Hepatocyte (in vitro differentiated cells): ENCODE data around the gene ZNF253. TPM values are rescaled to one million over a fixed set of nuclear protein-coding genes. Genes with fewer than 3 reads are reported as not detected.

Experiments used
- DNase-seq: peaks from one replicate; pipeline ENCODE4 v3.0.0-alpha.2; 2016; ENCODE audit warnings: low spot score
- H2AFZ ChIP-seq: fragments of 200-600 bp; sonication (generic); 2 replicates; pipeline ENCODE4 v1.6.0; 2016; ENCODE audit warnings: antibody characterized with exemption, mild to moderate bottlenecking
- H3K27ac ChIP-seq: fragments of 200-600 bp; sonication (generic); 2 replicates; pipeline ENCODE4 v1.5.1; 2016; ENCODE audit warnings: mild to moderate bottlenecking
- H3K27me3 ChIP-seq: fragments of 200-600 bp; sonication (generic); 2 replicates; pipeline ENCODE4 v1.6.1; 2016
- H3K36me3 ChIP-seq: fragments of 200-600 bp; sonication (generic); replicated peaks from 2 replicates; pipeline ENCODE4 v1.5.1; 2016; ENCODE audit warnings: low read depth; ENCODE audit not compliant: insufficient read depth
- H3K4me1 ChIP-seq: fragments of 200-600 bp; sonication (generic); 2 replicates; pipeline ENCODE4 v1.5.1; 2016; ENCODE audit warnings: mild to moderate bottlenecking, moderate library complexity; ENCODE audit not compliant: insufficient read depth
- H3K4me2 ChIP-seq: fragments of 200-600 bp; sonication (generic); 2 replicates; pipeline ENCODE4 v1.6.0; 2016
- H3K4me3 ChIP-seq: fragments of 200-600 bp; sonication (generic); 2 replicates; pipeline ENCODE4 v1.5.1; 2016; ENCODE audit warnings: mild to moderate bottlenecking
- H3K79me2 ChIP-seq: fragments of 200-600 bp; sonication (generic); 2 replicates; pipeline ENCODE4 v1.6.0; 2017; ENCODE audit warnings: mild to moderate bottlenecking
- H3K9me2 ChIP-seq: fragments of 200-600 bp; sonication (generic); replicated peaks from 2 replicates; pipeline ENCODE4 v1.6.0; 2017; ENCODE audit warnings: mild to moderate bottlenecking; ENCODE audit not compliant: insufficient read depth
- H3K9me3 ChIP-seq: fragments of 200-600 bp; sonication (generic); 2 replicates; pipeline ENCODE4 v1.5.1; 2016; ENCODE audit warnings: low read depth, mild to moderate bottlenecking
- H4K20me1 ChIP-seq: fragments of 200-600 bp; sonication (generic); 2 replicates; pipeline ENCODE4 v1.6.0; 2016; ENCODE audit warnings: mild to moderate bottlenecking; ENCODE audit not compliant: insufficient read depth, poor library complexity, severe bottlenecking
- EZH2 ChIP-seq: fragments of 200-600 bp; sonication (generic); IDR thresholded peaks from 2 replicates; pipeline ENCODE4 v1.6.1; 2016; ENCODE audit warnings: antibody characterized with exemption, mild to moderate bottlenecking, borderline replicate concordance
- EZH2phosphoT487 ChIP-seq: fragments of 200-600 bp; sonication (generic); IDR thresholded peaks from one replicate; pipeline ENCODE4 v1.6.1; 2018; ENCODE audit warnings: antibody characterized with exemption, mild to moderate bottlenecking, low read depth, moderate library complexity; ENCODE audit not compliant: unreplicated experiment, severe bottlenecking
- WGBS: methylation state at CpG from one replicate; pipeline ENCODE4 v1.1.6; 2016; ENCODE audit warnings: low lambda C conversion rate; ENCODE audit errors: missing lambda C conversion rate; 5-methylcytosine and 5-hydroxymethylcytosine counted together
- polyA plus RNA-seq: library from polyadenylated mRNA; unstranded; fragments of >200 nt; fragmentation: Nextera tagmentation; extraction: Ambion mirVana; gene quantifications from 2 replicates; pipeline ENCODE4 v1.2.1, GENCODE V29; 2016
- total RNA-seq: library from RNA; depleted of rRNA; stranded (reverse); fragments of >200 nt; gene quantifications from 2 replicates; pipeline ENCODE4 v1.2.3, GENCODE V29; 2014
- TF ChIP-seq, protein P1 (sequence below): fragments of 200-600 bp; sonication (generic); IDR thresholded peaks from 2 replicates; pipeline ENCODE4 v1.5.1; 2016; ENCODE audit warnings: antibody characterized with exemption, mild to moderate bottlenecking; ENCODE audit not compliant: poor library complexity

The ZNF253 gene
- total and polyA plus RNA-seq, 2 experiments from 2014 or later, result 5.0 to 12.3 TPM

DNA sequence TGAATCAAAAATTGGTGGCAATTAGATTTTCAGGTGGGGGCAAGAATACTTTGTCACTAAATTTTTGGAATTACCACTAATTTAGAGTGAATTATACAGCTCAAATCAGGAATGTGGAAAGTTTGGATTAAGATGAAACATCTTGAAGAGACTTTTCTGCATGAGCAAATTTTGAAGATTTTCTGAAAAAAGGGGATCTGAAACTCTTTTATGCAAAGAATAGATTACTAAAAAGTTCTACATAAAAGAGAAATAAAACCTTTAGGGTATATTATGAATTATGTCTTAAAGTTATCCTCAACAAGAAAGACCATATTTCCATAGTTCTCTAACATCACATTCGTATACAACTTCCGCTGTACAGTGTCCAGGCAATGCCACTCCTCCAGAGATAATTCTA, 71.7 kb downstream of the ZNF253 start:
- Histone ChIP-seq H3K27ac (no peak overlapping the region), H3K9me3 (peaks cover 37% of the 10 kb centered on the region), H3K27me3 (no peaks in the 10 kb centered on the region), H3K9me2 (no peaks in the 10 kb centered on the region), H2AFZ (no peak overlapping the region), H4K20me1 (no peaks in the 10 kb centered on the region), H3K36me3 (peaks cover 21% of the 10 kb centered on the region), H3K79me2 (no peaks in the 10 kb centered on the region), H3K4me1 (no peaks in the 10 kb centered on the region), H3K4me3 (no peak overlapping the region), H3K4me2 (no peak overlapping the region)
- no peak for DNase-seq
- no peak for TF ChIP-seq EZH2phosphoT487
- TF ChIP-seq EZH2, result no peak
- TF ChIP-seq, protein P1, sequence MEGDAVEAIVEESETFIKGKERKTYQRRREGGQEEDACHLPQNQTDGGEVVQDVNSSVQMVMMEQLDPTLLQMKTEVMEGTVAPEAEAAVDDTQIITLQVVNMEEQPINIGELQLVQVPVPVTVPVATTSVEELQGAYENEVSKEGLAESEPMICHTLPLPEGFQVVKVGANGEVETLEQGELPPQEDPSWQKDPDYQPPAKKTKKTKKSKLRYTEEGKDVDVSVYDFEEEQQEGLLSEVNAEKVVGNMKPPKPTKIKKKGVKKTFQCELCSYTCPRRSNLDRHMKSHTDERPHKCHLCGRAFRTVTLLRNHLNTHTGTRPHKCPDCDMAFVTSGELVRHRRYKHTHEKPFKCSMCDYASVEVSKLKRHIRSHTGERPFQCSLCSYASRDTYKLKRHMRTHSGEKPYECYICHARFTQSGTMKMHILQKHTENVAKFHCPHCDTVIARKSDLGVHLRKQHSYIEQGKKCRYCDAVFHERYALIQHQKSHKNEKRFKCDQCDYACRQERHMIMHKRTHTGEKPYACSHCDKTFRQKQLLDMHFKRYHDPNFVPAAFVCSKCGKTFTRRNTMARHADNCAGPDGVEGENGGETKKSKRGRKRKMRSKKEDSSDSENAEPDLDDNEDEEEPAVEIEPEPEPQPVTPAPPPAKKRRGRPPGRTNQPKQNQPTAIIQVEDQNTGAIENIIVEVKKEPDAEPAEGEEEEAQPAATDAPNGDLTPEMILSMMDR, result no peak
- 96% methylated on average over 2 of the region's 2 CpGs for WGBS

DNA sequence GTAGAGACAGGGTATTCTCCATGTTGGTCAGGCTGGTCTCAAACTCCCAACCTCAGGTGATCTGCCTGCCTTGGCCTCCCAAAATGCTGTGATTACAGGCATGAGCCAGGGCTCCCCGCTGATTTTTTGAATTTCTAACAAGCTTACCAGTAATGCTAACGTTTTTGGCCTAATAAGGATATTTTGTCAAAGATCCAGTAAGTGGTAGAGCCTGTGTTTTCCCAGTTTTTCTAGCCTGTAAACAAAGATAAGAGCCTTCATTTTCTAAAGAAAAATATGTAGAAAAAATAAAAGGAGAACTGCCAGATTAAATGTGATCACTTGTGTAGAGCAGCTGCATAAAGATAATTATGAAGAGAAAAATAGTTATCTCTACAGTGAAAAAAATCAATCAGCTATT, 72.8 kb downstream of the ZNF253 start:
- Histone ChIP-seq H3K9me3 (peaks cover 26% of the 10 kb centered on the region), H3K27me3 (no peaks in the 10 kb centered on the region), H2AFZ (no peak overlapping the region), H3K27ac (no peak overlapping the region), H4K20me1 (no peaks in the 10 kb centered on the region), H3K4me1 (no peaks in the 10 kb centered on the region), H3K79me2 (no peaks in the 10 kb centered on the region), H3K4me2 (no peak overlapping the region), H3K9me2 (no peaks in the 10 kb centered on the region), H3K4me3 (no peak overlapping the region), H3K36me3 (peaks cover 14% of the 10 kb centered on the region)
- DNase-seq, result no peak
- TF ChIP-seq, protein P1, result no peak
- TF ChIP-seq EZH2 (no peak), EZH2phosphoT487 (no peak)
- 30% methylated on average over 2 of the region's 2 CpGs for WGBS

DNA sequence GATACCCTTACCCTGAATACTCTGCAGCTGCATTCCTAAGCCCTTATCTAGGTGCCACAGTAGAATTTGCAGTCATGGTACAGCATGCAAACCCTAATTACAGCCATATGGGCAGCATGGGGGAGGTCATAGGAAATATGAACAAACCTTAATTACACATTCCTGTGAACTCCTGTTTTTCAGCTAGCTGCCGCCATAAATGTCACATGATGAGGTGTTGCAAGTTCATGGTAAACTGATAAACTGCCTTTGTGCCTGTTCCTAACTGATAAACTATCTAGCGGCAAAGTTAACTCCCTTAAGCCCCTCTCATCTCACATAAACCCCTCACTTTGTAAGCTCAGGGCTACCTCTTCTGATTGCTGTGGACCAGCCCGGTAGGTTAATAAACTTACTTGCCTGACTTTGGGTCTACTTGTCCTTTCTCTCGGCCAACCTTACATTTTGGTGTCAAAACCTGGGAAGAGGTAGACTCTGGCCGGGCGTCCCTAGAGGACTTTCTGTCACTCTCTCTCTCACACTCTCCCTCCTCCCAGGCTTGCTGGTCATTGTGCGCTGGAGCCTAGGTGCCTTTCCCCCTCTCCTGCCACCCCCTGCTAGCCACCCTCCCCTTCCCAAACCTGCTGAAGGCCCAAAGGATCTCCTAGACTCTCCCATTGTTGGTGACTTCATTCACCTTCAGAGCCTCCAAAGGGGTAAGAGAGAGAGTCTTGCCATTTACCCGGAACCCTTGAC, 78.3 kb downstream of the ZNF253 start:
- H3K4me1 ChIP-seq, result no peaks in the 10 kb centered on the region
- 69% methylated on average over 8 of the region's 8 CpGs for WGBS
- H3K9me3 ChIP-seq, result no peaks in the 10 kb centered on the region
- no peak overlapping the region for H3K27ac ChIP-seq
- H3K36me3 ChIP-seq, result no peaks in the 10 kb centered on the region
- H3K79me2 ChIP-seq, result no peaks in the 10 kb centered on the region
- no peaks in the 10 kb centered on the region for H3K9me2 ChIP-seq
- H3K4me2 ChIP-seq, result no peak overlapping the region
- H3K4me3 ChIP-seq, result no peak overlapping the region
- no peaks in the 10 kb centered on the region for H4K20me1 ChIP-seq
- no peak for DNase-seq
- no peak for TF ChIP-seq EZH2phosphoT487
- TF ChIP-seq, protein P1, result no peak
- TF ChIP-seq EZH2, result no peak
- H3K27me3 ChIP-seq, result no peaks in the 10 kb centered on the region
- H2AFZ ChIP-seq, result no peak overlapping the region

Other genes starting within 250 kb of the ZNF253 start
- gene PBX4, start 247.2 kb upstream of the ZNF253 start, total RNA-seq, result 0.64 and 3.2 TPM in 2 replicates
- gene PBX4, start 247.2 kb upstream of the ZNF253 start, polyA plus RNA-seq, result 2.5 and 4.3 TPM in 2 replicates
- 11.5 and 20.1 TPM in 2 replicates for gene LPAR2, start 237.7 kb upstream of the ZNF253 start, total RNA-seq
- gene LPAR2, start 237.7 kb upstream of the ZNF253 start, polyA plus RNA-seq, result 33.1 and 42.6 TPM in 2 replicates
- gene GMIP, start 222.2 kb upstream of the ZNF253 start, total RNA-seq, result 4.5 and 5.6 TPM in 2 replicates
- 11.4 and 13.0 TPM in 2 replicates for gene GMIP, start 222.2 kb upstream of the ZNF253 start, polyA plus RNA-seq
- 53.0 and 113 TPM in 2 replicates for gene ATP13A1, start 202.2 kb upstream of the ZNF253 start, total RNA-seq
- 92.0 and 97.5 TPM in 2 replicates for gene ATP13A1, start 202.2 kb upstream of the ZNF253 start, polyA plus RNA-seq
- gene ZNF101, start 197.0 kb upstream of the ZNF253 start, total RNA-seq, result 3.3 and 5.9 TPM in 2 replicates
- gene ZNF101, start 197.0 kb upstream of the ZNF253 start, polyA plus RNA-seq, result 3.6 and 5.1 TPM in 2 replicates
- 7.3 and 7.5 TPM in 2 replicates for gene ZNF14, start 132.8 kb upstream of the ZNF253 start, total RNA-seq
- 3.9 and 4.6 TPM in 2 replicates for gene ZNF14, start 132.8 kb upstream of the ZNF253 start, polyA plus RNA-seq
- 27.7 and 47.1 TPM in 2 replicates for gene ZNF506, start 44.1 kb upstream of the ZNF253 start, total RNA-seq
- 9.9 and 16.4 TPM in 2 replicates for gene ZNF506, start 44.1 kb upstream of the ZNF253 start, polyA plus RNA-seq
- gene ZNF93, start 35.1 kb downstream of the ZNF253 start, total RNA-seq, result 11.8 and 15.6 TPM in 2 replicates
- 3.6 and 9.1 TPM in 2 replicates for gene ZNF93, start 35.1 kb downstream of the ZNF253 start, polyA plus RNA-seq
- gene ZNF682, start 173.6 kb downstream of the ZNF253 start, total RNA-seq, result 4.9 and 14.4 TPM in 2 replicates
- 5.9 and 6.9 TPM in 2 replicates for gene ZNF682, start 173.6 kb downstream of the ZNF253 start, polyA plus RNA-seq
- 8.7 TPM in 2 replicates for gene ZNF90, start 212.1 kb downstream of the ZNF253 start, total RNA-seq
- 5.4 and 6.1 TPM in 2 replicates for gene ZNF90, start 212.1 kb downstream of the ZNF253 start, polyA plus RNA-seq